Measurements from ENCODE around the gene VAV2.
"Not testable (repeated sequence)": the region's sequence is repeated elsewhere in the genome, so short reads cannot be mapped to it uniquely, and the experiment has no call there.

VAV2 gene

DNA sequence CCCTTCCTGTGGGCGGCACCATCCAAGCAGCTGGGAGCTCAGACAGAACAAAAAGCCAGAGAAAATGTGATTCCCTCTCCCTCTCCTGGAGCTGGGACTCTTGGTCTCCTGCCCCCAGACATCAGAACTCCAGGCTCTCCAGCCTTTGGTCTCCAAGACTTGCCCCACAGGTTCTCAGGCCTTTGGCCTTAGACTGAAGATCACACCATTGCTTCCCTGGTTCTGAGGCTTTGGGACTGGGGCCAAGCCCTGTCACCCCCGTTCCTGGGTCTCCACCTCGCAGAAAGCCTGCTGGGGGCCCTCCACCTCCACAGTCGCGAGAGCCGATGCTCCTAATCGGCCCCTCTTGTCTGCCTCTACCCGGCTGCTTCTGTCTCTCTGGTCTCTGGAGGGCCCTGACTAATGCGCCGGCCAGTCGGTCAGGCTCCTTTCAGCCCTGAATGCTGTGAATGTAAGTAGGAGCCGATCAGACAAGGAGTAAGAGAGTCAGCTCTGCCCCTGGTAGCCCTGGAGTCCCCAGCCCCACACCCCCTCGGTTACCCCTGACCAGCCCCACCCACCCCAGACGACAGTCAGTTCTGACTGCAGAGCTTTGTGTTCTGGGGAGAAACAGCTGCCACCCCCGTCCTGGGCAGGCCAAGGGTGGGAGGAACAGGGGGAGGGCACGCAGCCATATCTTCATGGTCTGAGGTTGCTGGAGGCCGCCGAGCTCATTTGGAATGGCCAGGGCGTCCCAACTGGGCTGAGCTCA lies 57.5 kb downstream of the VAV2 start:
- DNase-seq (ENCODE audit: low read depth) = no peak

- no peak for DNase-seq (ENCODE audit: low read depth)
Measured at GRCh38 chr9:133933426-133934026, 58.6 kb downstream of the VAV2 start.

DNA sequence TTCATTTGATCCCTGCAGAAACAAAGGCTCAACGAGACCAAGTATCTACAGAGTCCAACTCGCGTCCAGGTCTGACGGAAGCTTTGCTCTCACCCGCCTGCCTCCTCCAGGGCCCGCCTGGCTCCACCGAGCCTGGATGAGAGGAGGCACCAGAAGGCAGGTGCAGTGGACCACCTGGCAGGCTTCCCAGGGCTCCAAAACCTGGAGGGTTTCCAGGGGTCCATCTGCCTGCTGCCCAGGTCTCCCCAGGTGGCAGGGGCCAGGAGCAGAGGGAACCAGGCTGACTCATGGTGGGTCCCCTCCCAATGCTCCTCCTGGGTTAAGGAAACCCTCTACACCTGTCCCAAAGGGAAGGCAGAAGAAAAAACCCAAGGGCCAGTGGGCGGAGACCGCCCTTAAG lies 59.5 kb downstream of the VAV2 start:
- no peak for DNase-seq (ENCODE audit: low read depth)

DNA sequence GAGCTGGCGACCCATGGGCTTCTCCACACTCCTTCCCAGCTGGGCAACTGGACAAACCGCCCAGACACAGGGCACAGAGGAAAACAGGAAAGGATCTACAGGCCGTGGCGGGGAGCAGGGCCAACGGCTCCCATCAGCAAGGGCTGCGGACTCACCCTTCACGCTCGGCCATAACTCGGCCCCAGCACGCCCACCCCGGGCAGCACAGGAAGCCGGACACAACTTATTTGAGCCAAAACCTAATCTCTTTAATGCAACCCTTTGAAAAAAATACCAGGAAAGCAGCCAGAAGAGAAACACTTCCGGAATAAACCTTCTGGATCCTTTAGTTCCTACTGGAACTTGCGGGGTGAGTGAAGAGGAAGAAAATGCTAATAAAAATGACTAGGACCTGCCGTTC lies 59.9 kb downstream of the VAV2 start:
- DNase-seq (ENCODE audit: low read depth) = no peak

- no peak for DNase-seq (ENCODE audit: low read depth)
Measured at GRCh38 chr9:133930682-133931485, 61.2 kb downstream of the VAV2 start.

- no peak for DNase-seq (ENCODE audit: low read depth)
Measured at GRCh38 chr9:133930046-133930681, 62.0 kb downstream of the VAV2 start.

- DNase-seq (ENCODE audit: low read depth) = no peak
Measured at GRCh38 chr9:133929599-133929998, 62.5 kb downstream of the VAV2 start.

GRCh38 chr9:133928248-133928764 lies 63.8 kb downstream of the VAV2 start:
- DNase-seq (ENCODE audit: low read depth) = no peak

DNA sequence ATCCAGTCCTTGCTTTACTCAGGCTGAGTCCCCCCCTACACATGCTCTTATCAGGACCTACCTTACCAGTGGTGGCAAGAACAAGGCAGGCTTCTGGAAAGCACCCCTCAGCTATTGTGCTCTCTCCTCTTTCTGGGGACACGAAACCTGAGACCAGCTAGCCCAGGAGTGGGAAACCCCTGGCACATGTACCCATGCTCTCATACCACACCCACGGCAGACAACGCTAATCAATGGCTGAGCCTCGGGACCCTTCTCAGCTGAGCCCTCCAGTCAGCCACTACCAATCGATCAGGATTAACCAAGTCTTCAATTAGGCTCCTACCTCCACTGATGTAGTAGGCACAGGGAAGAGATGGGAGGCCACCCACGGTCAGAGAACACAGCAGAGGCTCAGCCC lies 65.1 kb downstream of the VAV2 start:
- no peak for DNase-seq (ENCODE audit: low read depth)

GRCh38 chr9:133926165-133926856 lies 65.8 kb downstream of the VAV2 start:
- DNase-seq (ENCODE audit: low read depth) = no peak

GRCh38 chr9:133924453-133924852 lies 67.7 kb downstream of the VAV2 start:
- DNase-seq (ENCODE audit: low read depth) = no peak

GRCh38 chr9:133923608-133924007 lies 68.5 kb downstream of the VAV2 start:
- not testable (repeated sequence) for DNase-seq (ENCODE audit: low read depth)

DNA sequence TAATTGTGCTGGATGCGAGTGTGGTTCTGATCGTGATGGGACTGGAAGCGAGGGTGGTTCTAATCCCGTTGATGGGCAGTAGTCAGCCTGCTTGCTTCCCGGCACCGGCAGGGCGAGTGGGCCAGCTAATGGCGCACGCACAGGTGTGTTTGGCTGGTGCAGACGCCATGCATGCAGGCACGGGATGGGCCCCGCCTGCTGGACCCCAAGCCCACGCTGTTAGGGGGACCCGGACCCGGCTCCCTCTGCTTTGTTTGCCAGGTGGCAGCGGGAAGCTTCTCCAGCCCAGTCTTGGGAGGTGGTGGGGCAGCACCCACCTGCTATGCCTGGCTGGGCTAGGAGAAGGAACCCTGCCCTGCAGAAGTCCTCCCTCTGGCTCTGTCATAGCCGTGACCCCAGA lies 70.3 kb downstream of the VAV2 start:
- no peak for DNase-seq (ENCODE audit: low read depth)

DNA sequence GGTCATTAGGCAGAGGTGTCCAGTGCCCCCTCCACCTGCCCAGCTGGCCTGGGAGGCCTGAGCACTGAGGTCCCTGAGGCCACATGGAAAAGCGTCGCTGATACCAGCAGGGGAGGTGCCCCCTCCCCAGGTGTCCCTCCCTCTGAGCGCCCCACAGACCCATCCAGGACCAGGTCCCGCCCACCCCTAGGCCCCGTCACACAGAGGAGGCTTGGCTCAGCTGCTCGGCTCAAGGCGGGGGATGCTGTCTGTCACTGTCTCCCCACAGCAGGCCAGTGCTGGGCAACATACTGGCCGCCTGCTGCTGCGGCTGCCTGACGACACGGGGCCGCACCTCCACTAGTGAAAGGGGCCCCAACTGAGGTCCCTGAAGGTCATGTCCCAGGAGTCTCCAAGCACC lies 71.7 kb downstream of the VAV2 start:
- DNase-seq (ENCODE audit: low read depth) = no peak

DNA sequence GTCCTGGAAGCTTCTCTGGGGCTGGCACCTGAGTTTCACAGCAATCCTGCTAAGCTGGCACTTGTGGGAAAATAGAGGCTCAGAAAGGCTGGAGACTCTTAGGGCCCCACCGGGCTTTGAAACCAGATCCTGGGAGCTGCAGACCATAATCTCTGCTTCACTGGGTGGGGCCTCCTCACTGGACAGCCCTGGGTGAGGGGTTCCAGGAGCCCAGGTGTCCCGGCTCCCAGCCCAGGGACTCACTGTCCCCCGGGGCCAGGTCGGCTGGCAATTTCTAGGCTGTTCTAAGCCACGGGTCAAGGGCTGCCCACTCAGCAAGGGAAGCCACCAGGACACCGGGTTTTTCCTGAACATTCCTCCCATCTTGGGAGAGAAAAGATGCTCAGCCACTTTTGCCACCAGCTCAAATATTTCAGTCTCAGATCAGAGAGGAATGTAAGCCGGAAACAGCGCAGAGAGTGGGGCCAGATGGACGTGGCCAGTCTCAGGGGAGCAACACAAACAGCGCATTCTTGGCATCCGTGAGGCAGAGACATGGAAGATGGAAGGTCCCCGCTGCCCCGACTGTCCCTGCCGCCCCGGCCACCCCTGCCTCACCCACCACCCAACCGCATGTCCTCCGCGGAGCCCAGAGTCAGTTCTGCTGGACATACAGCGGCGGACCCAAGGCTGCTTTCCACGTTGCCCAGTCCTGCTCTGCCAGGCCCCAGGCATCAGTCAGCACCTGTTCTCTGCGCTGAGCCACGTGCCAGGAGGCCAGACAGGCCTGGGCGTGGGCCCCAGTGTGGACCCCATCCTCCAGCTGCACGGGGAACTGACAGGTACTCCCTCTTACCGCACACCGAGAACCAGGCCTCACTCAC lies 72.6 kb downstream of the VAV2 start:
- no peak for DNase-seq (ENCODE audit: low read depth)

DNA sequence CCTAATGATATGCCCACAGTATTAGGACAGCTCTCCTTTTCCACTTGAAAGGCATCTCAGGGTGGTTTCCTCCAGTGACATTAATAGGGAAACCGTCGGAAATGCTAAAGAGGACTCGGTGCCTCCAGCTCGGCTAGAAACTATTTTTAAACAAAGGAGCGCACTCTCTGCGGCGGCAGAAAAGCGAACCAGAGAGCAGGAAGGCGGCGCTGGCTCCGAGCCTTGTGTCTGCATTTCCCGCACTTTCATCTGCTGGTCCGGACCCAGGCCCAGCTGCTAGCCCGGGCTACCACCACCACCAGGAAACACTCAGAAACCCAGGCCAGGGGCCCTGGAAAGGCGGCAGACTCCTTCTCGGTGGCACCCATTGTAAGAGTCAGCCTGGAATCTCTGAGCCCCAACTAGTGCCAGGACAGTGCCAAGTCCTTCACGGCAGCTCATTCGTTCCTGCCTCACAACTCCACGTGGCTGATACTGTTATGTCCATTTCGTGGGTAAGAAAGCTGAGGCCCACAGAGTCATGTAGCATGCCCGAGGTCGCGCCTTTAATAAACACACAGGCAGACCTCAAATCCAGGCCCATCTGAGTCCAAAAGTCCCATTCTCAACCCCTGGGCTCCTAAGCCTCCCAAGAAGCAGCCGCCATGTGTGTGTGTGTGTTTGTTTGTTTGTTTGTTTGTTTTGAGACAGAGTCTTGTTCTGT lies 73.9 kb downstream of the VAV2 start:
- DNase-seq (ENCODE audit: low read depth) = no peak

GRCh38 chr9:133917375-133917774 lies 74.7 kb downstream of the VAV2 start:
- no peak for DNase-seq (ENCODE audit: low read depth)

- DNase-seq (ENCODE audit: low read depth) = no peak
Measured at GRCh38 chr9:133916159-133916541, 76.0 kb downstream of the VAV2 start.

DNA sequence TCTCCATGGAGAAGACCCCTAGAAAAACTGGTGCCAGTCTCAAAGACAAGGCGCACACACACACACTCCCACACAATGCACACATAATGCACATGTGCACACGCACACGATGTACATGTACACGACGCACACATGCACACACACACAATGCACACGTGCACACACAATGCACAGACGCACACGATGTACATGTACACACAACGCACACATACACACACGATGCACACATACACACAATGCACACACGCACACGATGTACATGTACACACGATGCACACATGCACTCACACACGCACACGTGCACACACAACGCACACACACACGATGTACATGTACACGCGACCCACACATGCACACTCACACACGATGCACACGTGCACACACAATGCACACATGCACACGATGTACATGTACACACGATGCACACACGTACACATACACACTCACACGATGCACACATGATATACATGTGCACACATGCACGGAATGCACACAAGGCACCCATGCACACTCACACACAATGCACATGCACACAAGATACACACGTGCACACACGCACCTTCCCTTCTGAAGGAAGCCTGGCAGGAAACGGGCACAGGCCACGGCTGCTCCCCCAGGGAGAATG lies 76.5 kb downstream of the VAV2 start:
- DNase-seq (ENCODE audit: low read depth) = no peak
